ENCODE measurements around the gene LCK. TPM values are rescaled to one million over a fixed set of nuclear protein-coding genes. Genes with fewer than 3 reads are reported as not detected.

The LCK gene
- total and polyA plus RNA-seq, 2 of the 8 experiments (the other 6 are each of a cell fraction or from before 2014, with no cell fraction given): 75.3 to 122 TPM

DNA sequence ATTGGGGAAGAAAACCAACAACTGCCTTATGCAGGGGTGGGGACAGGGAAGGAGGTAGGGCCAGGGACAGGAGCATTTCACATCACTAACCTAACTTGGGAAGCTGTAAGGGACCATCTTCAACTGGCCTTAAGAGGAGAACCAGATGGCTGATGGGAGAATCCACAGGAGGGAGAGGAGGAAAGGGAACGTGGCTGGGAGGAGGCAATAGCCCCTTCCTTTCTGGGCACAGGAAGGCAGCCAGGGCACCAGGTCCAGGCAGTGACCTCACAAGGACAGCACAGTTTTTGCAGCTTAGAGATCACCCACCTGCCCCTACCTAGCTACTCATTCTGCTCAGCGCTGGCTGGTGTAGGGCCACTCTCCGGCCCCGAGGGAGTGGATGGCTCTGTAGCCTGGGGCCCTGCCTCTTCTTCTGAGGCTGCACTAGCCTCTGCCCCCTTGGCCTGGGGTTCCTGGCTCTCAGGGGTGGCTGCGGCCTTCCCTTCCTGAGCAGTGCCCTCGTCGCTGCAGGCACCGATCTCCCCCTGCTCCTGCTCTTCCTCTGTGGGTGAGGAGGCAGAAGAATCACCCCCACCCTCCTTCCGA lies 83.3 kb downstream of the LCK start:
- Histone ChIP-seq H3K14ac (ENCODE audit: insufficient read length) (no peak overlapping the region), H4K20me1 (replicated peaks in 1 of 2; ENCODE audit: control insufficient read depth in 1 of 2, insufficient read depth in 2 of 2, low read length in 2 of 2) (peaks cover 9 to 18% of the 10 kb centered on the region in 2 experiments), H3K4me2 (ENCODE audit: insufficient read depth in 1 of 2, low read depth in 2 of 2, low read length in 2 of 2) (peak overlapping the region; percentile 83 to 93), H4K5ac (ENCODE audit: insufficient read length, low read depth, low read length) (no peak overlapping the region), H3K4ac (replicated peaks; ENCODE audit: insufficient read length, low read depth, low read length) (no peak overlapping the region), H3K79me2 (ENCODE audit: control insufficient read depth in 1 of 2, insufficient read depth in 2 of 2, low read length in 2 of 2) (peaks cover 4 to 21% of the 10 kb centered on the region in 2 experiments; a peak in 3 of 4 replicates), H3K4me3 (ENCODE audit: extremely low read depth in 1 of 4, insufficient read depth in 2 of 4, low read depth in 3 of 4, low read length in 4 of 4) (peak overlapping the region; percentile 92 to 94 (median 93)), H3K23me2 (ENCODE audit: low read depth, low read length) (peaks cover 10% of the 10 kb centered on the region; the same call in 1 of the 2 replicates), H3K18ac (ENCODE audit: extremely low read depth, low read length) (no peak overlapping the region), H2BK12ac (ENCODE audit: low read depth, low read length) (no peak overlapping the region), H3K9me3 (ENCODE audit: insufficient read depth in 2 of 2, low read depth in 1 of 2, low read length in 1 of 2) (no peaks in the 10 kb centered on the region), H3K27ac (ENCODE audit: low read depth, low read length) (peak overlapping the region; percentile 92), H3K27me3 (replicated peaks in 1 of 4; ENCODE audit: control insufficient read depth in 3 of 4, extremely low read depth in 1 of 4, insufficient read depth in 3 of 4, low read length in 3 of 4) (peaks cover 0 to 7% (median 2%) of the 10 kb centered on the region in 4 experiments; a peak in 4 of 7 replicates), H4K8ac (ENCODE audit: extremely low read depth, insufficient read depth, low read length) (peak overlapping the region; percentile 83; the same call in 1 of the 2 replicates), H4K91ac (replicated peaks; ENCODE audit: insufficient read length, low read length) (peak overlapping the region; percentile 47), H3K56ac (replicated peaks; ENCODE audit: insufficient read length, low read depth, low read length) (no peak overlapping the region), H2BK15ac (ENCODE audit: low read length) (no peak overlapping the region), H3K4me1 (replicated peaks in 1 of 4; ENCODE audit: control insufficient read depth in 3 of 4, insufficient read depth in 4 of 4, low read length in 3 of 4) (peaks cover 5 to 34% (median 25%) of the 10 kb centered on the region in 4 experiments), H2AFZ (ENCODE audit: low read length) (no peak overlapping the region), H3K23ac (ENCODE audit: insufficient read length) (no peak overlapping the region), H2BK20ac (ENCODE audit: low read length) (no peak overlapping the region), H3K9ac (replicated peaks in 1 of 4; ENCODE audit: extremely low read depth in 1 of 4, low read depth in 3 of 4, low read length in 3 of 4) (peak overlapping the region in 3 of 4 experiments; percentile 86 to 91 (median 87); a peak in 6 of 7 replicates), H3K79me1 (ENCODE audit: low read depth, low read length) (peaks cover 2% of the 10 kb centered on the region; the same call in 1 of the 2 replicates), H2BK120ac (replicated peaks; ENCODE audit: low read depth, low read length) (no peak overlapping the region), H2AK5ac (ENCODE audit: low read depth, low read length) (peak overlapping the region; percentile 85; the same call in 1 of the 2 replicates), H3K36me3 (ENCODE audit: control insufficient read depth in 2 of 4, insufficient read depth in 4 of 4, low read length in 3 of 4) (peaks cover 12 to 56% (median 21%) of the 10 kb centered on the region in 4 experiments; a peak in 7 of 8 replicates), H2BK5ac (ENCODE audit: low read depth, low read length) (peak overlapping the region; percentile 73; the same call in 1 of the 2 replicates)
- no peak for FAIRE-seq
- no peak for DNase-seq (ENCODE audit: low read depth in 1 of 2, low spot score in 2 of 2)
- ChIA-PET POLR2A (ENCODE audit: partially characterized antibody) (interaction anchor here (0.6 to 13.4 kb wide), 22 partner anchors 13 to 135 kb away, joined by 3 to 321 read pairs (median 6); partner anchors contain the start of genes BSDC1, CCDC28B, EIF3I and FAM167B), CTCF (ENCODE audit: partially characterized antibody) (interaction anchor here (1.0 to 1.2 kb wide), 3 partner anchors 18 to 119 kb away, joined by 3 to 4 read pairs (median 3); no protein-coding TSS in a partner anchor)
- TF ChIP-seq KDM4A (IDR thresholded peaks at IDR 0.05; ENCODE audit: low read depth, low read length, severe bottlenecking) (no peak), POLR2AphosphoS5 (IDR thresholded peaks at IDR 0.05; ENCODE audit: low read depth, low read length) (peak; percentile 94), POLR2A (IDR thresholded peaks at IDR 0.05; ENCODE audit: control extremely low read depth in 1 of 2, low read depth in 2 of 2, low read length in 2 of 2) (peak; percentile 79 to 89)
- WGBS, 2 experiments (ENCODE audit: extremely low coverage in 1 of 2, insufficient coverage in 1 of 2, insufficient read length in 1 of 2, insufficient replicate concordance in 2 of 2, low coverage in 1 of 2, low lambda C conversion rate in 2 of 2, missing lambda C conversion rate in 1 of 2): 64% methylated on average over 9 of the region's 9 CpGs; no CpG with 5 or more reads in 1 of the 2 experiments
